Melanocyte of skin (primary cell): ENCODE results near the gene AOAH. TPM values are rescaled to one million over a fixed set of nuclear protein-coding genes. Genes with fewer than 3 reads are reported as not detected.

Experiments used
- total RNA-seq, 2 donors: library from RNA; depleted of rRNA; stranded (reverse); fragments of >200 nt; gene quantifications; 2 replicates each; pipeline ENCODE4 v1.2.3, GENCODE V29; 2012

The AOAH gene
- not detected for total RNA-seq

GRCh38 chr7:36723951-36724664, at the start of gene AOAH:
AOAH (minus strand) TSS chr7:36724494; CDS start chr7:36724148, 346 bp downstream.

